GM18909 (cell line): ENCODE results near the gene ZNF488.
"Not testable (repeated sequence)": the region's sequence is repeated elsewhere in the genome, so short reads cannot be mapped to it uniquely, and the experiment has no call there.

Experiments used
- ATAC-seq: cut with Tn5 transposase; IDR thresholded peaks from one replicate; pipeline ENCODE4 v1.9.1; 2021; ENCODE audit warnings: mild to moderate bottlenecking; ENCODE audit not compliant: unreplicated experiment, poor library complexity

Gene ZNF488, protein sequence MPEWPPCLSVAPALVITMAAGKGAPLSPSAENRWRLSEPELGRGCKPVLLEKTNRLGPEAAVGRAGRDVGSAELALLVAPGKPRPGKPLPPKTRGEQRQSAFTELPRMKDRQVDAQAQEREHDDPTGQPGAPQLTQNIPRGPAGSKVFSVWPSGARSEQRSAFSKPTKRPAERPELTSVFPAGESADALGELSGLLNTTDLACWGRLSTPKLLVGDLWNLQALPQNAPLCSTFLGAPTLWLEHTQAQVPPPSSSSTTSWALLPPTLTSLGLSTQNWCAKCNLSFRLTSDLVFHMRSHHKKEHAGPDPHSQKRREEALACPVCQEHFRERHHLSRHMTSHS

DNA sequence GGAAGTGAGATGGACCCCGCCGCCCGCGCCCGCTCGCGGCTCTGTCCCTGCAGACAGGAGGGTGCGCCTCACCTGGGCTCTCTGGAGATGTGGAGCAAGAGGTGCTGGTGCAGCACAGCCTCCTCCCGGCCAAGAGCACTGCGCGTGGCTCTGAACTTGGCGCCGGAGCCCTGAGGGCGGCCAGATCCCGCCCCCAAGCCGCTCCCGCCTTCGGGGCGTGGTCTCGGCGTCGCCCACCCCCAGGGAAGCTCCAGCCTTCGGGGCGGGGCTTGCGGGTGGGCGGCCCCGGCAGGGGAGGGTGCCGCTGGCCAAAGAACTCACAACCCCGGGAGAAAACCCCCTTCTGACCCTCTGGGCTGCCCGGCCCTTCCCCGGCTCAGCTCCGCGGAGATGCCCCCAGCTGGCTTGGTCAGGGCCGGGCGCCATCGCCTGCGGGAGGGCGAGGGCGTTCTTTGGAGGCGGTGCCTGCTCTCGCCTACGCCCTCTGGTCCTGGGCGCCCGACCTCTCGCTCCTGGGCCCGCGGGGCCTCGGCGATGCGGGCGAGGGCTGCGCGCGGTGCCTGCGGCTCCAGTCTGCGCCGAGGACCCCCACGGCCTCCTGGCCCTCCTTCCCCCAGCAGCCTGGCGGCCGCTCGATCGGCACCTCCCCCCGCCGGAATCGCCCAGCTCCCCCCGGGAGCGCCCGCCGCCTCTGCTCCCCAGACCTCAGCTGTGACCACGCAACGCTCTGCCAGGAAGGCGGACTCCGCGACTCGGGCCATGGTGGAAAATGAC lies at the start of gene ZNF488:
Gene ZNF488, minus strand, starts transcription at position 146 of the 774 bp plus-strand sequence. CDS start 15,464 bp downstream, outside the sequence.
- peak; percentile 89 for ATAC-seq

DNA sequence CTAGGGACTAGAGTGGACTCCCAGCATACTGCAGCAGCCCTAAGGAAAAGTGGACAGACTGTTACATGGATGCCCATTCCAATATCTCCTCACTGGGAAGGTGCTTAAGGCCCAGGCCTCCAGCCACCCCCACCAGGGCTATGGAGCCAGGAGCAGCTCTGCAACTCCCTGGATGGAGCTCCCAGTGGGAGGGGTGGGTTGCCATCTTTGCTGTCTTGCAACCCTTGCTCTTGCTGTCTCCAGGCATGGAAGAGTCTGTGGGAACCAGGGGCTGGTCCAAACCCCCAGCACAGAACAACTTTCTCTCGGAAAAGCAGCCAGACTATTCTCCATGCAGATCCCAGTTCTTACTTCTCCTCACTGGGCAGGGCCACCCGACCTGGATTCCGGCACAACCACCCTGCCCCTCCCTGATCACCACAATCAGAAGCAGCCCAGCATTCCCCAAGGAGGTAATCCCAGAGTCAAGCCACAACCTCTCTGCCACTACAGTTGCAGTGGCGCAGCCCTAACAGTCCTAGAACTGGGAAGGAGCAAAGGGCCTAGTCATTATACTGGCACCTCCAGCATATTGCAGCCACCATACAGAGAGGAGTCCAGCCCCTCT lies 41.8 kb upstream of the ZNF488 start:
- ATAC-seq: no peak

DNA sequence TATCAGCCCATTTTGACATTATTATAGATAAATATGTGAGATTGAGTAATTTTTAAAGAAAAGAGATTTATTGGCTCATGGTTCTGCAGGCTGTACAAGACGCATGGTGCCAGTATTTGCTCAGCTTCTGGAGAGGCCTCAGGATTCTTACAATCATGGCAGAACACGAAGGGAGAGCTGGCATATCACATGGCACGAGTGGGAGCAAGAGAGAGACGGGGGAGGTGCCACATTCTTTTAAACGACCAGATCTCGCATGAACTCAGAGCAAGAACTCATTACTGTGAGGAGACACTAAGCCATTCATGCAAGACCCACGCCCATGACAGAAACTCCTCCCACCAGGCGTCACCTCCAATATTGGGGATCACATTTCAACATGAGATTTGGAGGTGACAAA lies 40.1 kb upstream of the ZNF488 start:
- no peak for ATAC-seq

DNA sequence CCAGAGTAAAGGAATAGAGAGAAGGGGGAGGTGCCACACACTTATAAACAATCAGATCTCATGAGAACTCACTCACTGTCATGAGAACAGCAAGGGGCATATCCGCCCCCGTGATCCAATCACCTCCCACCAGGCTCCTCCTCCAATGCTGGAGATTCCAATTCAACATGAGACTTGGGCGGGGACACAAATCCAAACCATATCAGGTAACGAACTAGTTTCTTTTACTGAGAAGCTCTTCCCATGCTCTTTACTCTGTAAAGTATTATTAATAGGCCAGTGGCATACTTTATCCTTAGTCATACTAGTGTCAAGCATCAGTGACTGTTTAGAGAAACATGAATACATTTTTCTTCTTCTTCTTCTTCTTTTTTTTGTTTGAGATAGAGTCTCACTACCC lies 39.4 kb upstream of the ZNF488 start:
- ATAC-seq: no peak

DNA sequence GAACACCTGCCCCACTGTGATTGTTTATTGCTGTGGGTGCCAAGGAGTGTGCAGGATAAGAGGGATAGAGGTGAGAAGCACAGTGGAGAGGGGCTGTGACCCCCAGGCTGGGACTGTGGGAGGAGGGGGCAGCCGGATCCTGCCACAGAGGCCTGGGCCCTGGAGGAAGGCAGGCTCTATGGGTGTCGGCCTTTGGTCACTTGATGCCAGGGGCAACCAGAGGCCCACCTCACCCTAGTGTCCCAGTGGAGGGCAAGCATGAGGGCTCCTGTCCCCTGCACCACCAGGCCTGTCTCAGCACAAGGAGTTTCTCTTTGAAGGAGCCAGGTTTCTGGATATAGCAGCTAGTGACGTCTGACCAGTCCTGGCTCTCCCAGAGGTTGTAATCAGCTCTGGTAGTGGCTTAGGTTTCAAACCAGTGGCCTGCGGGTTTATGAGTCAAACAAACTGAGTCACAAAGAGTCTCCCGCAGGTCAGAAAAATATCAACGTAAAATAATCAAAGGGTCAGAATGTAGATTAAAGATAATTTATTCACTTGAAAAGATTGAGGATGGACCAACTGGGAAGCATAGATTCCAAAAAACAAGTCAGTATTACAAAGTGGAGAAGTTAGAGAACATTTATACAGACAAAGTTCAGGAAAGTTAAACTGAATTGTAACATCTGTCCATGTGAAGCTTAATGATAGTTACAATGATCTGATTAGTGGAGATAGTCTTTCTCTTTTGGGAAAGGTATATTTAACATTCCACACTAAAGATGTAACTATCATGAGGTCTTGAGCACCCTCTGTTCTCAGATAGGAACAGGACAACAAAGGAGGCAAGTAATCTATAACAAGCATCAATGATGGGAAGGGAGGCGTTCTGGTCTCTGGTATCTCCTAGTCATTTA lies 37.2 kb upstream of the ZNF488 start:
- no peak for ATAC-seq

DNA sequence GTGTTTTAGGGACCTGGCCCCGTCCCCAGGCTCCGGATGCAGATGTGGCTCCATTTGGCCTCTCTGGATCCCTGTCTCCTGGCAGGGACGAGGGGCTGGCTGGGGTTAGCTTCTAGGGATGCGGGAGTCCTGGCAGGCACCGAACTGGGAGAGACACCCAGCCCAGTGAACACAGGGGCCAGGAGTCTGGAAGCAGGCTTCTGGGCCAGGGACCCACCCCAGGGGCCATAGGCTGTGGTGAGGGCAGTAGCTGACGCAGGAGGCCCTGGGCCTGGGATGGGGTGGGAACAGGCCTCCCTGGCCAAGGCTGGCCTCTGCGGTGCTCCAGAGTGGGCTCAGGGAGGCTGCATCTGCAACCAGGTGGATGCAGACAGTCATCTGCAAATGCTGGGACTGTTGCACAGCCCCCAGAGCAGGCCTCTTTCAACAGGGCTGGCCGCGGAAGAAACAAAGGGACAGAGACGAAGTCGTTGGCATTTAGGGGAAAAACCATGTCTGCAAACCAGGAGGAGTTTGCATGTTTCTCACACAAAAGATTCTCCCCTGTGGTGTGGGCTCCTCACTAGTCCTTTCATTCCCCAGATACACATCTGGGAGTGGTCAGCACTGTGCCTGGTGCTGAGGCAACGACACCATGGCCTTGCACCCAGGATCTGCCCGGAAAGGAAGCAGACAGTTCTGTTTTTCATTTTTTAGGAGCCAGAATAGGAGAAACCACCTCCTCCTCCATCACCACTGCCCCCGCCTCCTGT lies 36.4 kb upstream of the ZNF488 start:
- no peak for ATAC-seq

DNA sequence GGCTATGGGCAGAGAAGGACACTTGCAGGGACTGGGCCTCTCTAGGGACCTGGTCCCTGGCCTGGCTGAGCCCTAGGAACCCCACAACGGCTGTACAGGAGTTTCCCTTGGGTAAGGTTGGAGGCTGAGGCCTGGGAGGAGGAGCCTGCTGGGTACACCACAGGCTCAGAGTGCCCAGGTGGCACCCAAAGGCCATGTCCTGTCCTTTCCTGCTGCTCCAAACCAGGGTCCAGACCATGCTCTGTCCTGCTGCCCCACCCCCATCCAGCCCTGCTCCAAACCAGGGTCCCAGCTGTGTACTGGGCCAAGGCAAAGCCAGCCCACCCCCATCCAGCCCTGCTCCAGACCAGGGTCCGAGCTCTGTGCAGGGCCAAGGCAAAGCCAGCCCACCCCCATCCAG lies 35.3 kb upstream of the ZNF488 start:
- no peak for ATAC-seq

DNA sequence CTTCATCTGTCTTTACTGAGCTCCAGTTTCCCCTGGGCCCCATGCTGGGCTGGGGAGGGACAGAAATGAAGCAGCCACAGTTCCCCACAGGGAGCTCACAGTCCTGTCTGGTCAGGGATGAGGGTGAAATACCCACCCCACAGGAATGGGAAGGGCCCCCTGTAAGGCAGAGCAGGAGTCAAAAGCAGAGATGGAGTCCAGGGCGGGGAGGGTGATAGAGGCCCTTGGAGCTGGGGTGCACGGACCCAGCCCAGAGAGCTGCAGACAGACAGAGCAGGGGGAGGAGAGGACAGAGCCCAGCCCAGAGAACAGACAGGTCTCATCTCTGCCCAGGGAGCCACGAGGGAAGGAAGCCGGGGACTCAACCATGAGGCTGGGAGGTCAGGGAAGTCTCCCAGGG lies 34.9 kb upstream of the ZNF488 start:
- ATAC-seq: no peak

DNA sequence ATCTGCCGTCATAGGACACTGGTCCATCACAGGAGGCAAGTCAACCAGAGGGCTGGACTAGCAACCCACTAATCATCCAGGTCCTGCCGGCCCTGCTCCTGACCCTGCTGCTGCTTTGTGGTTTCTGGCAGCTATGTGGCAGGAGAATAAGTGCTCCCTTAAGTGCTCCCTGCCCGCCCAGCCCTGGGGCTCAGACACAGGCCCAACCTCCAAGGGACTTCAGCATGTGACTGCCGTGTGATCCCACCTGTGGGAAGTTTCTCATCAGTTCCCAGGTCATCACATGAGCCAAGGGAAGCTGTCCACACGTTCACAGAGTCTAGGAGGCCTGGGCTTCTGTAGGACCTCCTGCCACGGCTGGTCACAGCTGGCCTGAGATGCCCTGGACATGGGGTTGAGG lies 34.2 kb upstream of the ZNF488 start:
- ATAC-seq: no peak

DNA sequence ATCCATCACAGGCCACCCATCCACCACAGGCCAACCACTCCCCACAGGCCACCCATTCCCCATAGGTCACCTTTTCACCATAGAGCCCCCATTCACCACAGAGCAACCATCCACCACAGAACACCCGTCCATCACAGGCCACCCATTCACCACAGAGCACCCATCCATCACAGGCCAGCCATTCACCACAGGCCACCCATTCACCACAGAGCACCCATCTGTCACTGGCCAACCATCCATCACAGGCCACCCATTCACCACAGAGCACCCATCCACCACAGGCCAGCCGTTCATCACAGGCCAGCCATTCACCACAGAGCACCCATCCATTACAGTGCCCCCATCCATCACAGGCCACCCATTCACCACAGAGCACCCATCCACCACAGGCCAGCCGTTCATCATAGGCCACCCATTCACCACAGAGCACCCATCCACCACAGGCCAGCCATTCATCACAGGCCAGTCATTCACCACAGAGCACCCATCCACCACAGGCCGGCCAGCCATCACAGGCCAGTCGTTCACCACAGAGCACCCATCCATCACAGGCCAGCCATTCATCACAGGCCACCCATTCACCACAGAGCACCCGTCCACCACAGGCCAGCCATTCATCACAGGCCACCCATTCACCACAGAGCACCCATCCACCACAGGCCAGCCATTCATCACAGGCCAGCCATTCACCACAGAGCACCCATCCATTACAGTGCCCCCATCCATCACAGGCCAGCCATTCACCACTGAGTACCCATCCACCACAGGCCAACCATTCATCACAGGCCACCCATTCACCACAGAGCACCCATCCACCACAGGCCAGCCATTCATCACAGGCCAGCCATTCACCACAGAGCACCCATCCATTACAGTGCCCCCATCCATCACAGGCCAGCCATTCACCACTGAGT lies 32.5 kb upstream of the ZNF488 start:
- not testable (repeated sequence) for ATAC-seq

DNA sequence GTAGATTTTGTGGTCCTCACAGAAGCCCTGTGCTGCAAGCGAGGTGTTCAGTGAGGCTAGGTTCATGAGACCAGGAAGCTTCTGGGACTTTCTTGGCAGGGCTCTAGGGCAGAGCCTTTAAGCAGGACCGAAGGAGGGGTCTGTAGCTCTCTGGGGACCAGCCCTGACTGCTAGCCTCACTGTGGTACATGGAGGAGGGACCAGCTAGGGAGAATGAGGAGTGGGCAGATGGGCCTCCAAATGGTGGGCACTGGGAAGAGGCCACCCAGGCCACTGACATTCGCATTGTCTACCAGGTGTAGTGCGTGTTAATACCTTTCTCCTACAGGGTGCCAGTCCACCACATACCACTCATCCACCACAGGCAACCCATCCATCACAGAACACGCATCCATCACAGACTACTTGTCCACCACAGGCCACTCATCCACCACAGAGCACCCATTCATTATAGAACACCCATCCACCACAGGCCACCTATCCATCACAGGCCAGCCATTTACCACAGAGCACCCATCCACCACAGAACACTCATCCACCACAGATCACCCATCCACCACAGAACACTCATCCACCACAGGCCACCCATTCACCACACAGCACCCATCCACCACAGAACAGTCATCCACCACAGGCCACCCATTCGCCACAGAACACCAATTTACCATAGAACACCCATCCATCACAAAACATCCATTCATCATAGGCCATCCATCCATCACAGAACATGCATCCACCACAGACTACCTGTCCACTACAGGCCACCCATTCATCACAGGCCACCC lies 31.6 kb upstream of the ZNF488 start:
- no peak for ATAC-seq

DNA sequence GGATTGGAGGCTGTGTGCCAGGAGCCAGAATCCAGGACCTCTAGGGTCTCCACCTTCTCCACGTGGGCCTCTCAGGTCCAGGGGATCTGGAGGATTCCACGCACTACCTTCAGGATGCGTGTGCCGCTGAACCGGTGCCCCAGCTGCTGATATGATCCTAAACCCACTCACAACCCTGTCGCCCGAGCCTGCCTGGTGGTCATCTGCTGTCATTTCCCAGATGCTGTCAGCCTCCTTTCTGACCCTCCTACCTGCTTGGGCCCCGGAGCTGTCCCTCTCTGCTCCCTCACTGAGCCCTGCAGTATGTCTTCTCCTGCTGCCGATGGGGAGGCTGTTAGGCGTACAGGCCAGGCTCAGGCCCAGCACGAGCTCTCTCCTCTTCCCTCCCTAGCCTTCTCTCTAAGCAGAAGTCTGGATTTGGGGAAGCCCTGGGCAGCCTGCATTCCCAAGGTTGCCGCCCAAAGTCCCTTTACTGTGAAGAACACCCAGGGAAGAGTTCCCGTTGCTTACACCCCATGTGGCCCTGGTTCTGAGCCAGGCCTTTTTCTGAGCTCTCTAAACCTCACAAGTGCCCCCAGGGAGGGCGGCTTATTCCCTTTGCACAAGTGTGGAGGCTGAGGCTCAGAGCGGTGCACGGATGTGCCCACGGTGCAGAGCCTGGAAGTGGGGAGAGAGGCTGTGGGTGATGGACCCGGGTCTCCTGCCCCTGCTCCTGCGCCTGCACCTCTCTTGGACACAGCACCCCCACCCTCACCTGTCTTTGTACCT lies 30.8 kb upstream of the ZNF488 start:
- no peak for ATAC-seq

DNA sequence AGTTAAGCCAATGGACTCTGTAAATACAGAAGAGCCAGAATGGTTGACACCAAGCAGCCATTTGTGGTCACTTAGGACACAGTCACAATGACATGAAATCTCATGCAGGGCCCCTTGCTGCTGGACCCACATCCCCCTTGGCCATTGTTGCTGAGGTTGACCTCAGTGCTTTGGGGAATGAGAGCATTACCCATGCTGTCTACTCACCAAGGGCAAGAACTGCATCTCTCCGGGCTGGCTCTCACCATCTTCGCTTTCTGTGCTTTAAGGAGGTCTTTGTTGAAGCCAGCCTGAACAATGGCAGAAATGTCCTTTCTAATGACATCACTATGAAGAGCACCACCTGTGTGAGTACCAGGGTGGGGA lies 30.1 kb upstream of the ZNF488 start:
- no peak for ATAC-seq

DNA sequence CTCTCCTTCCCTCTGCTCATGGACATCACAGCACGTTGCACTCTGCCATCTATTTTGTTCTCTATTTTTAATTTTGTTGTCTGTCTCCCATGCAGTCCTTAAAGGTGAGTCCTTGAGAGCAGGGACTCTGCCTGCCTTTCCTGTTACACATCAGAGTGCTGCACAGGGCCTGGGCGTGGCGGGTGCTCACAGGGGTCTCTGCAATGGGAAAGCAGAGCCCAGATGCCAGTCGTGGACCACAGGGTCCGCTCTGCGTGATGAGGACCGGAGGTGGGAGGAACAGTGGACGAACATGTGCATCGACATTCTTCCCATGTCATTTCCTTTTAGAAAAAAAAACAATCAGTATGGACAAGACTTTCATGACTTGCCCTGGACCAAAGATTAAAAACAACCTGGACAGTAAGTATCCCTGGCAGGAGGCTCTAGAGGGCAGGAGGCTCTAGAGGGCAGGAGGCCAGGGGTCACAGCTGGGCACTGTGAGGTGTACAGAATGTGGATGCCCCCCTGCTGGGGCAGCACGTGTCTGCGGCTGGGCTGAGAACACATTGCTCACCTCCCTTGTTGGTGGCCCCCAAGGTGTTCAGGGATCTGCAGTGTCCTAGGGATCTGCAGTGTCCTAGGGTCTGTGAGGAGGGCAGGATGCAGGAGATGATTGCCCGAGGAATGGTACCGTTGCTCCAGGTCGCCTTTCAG lies 29.6 kb upstream of the ZNF488 start:
- ATAC-seq: no peak

DNA sequence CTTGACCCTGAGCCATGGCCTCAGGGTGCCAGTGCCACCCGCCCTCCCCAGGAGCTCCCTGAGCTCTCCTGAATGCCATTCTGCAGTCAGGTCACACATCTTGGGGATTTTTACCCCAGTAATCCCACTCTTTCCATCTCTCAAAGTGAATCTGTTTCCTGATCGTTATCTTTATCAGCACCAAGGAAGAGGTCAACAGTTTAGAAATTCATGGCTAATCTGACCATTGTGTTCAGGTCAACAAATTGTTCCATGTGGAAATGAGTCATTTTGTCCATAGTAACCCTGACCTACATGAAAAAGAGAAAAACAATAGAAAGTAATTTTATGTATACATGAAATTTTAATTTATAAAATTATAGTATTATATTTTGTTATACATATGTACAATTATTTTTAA lies 28.8 kb upstream of the ZNF488 start:
- no peak for ATAC-seq

DNA sequence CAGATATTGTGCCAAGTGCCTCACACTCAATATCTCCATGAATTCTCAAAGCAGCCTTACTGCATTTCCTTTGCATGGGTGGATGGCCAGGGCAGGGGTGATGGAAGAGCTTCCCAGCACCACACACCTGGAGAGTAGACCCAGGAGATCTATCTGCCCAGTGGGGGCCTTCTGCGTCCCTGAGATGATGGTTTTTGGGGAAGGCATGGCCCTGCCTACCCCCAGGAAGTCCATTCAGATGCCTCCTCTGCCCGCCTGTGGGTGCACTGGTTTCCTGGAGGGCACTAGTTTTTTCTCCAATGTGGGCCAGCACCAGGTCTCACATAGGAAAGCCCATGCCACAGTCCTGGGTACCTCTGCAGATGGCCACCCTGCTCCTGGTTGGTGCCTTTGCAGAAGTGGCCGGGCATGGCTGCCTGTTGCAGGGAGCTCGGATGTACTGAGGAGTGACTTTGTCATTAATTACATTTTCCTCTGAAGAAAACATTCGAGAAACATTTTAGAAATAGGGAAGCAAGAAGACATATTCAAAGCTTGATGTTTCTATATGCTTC lies 28.2 kb upstream of the ZNF488 start:
- ATAC-seq: no peak
